ENCODE data around the gene OR6B3.

DNA sequence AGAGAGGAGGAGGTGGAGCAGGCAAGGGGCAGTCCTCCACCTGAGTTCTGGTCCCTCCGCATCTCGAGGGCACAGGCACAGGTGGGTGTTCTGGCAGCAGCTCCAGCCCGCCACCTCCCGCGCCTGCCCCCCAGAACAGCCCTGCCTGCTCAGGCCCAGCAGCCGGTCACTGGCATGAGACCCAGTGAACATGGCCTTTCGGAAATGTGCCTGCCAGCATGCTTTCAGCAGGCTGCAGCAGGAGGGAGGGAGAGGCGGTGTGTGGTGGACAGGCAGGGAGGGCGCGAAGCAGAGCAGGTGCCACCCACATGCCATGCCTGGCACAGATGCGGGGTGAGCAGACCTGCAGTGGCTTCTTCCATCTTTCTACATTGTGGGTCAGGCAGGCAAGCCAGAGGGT, 3.4 kb upstream of the OR6B3 start:
- TF ChIP-seq, protein P1, sequence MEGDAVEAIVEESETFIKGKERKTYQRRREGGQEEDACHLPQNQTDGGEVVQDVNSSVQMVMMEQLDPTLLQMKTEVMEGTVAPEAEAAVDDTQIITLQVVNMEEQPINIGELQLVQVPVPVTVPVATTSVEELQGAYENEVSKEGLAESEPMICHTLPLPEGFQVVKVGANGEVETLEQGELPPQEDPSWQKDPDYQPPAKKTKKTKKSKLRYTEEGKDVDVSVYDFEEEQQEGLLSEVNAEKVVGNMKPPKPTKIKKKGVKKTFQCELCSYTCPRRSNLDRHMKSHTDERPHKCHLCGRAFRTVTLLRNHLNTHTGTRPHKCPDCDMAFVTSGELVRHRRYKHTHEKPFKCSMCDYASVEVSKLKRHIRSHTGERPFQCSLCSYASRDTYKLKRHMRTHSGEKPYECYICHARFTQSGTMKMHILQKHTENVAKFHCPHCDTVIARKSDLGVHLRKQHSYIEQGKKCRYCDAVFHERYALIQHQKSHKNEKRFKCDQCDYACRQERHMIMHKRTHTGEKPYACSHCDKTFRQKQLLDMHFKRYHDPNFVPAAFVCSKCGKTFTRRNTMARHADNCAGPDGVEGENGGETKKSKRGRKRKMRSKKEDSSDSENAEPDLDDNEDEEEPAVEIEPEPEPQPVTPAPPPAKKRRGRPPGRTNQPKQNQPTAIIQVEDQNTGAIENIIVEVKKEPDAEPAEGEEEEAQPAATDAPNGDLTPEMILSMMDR (IDR thresholded peaks at IDR 0.05) = no peak
- TF ChIP-seq POLR2AphosphoS5 (IDR thresholded peaks at IDR 0.05) = no peak
- TF ChIP-seq POLR2A (IDR thresholded peaks at IDR 0.05) = no peak

All from breast epithelium (tissue), 3 donors.